Hepatocyte (in vitro differentiated cells): ENCODE data around the gene C7orf25. TPM values are rescaled to one million over a fixed set of nuclear protein-coding genes. Genes with fewer than 3 reads are reported as not detected.
A peak's percentile ranks its signal among the peaks of the same experiment; 100 is the strongest.

Experiments used
- DNase-seq: peaks from one replicate; pipeline ENCODE4 v3.0.0-alpha.2; 2016; ENCODE audit warnings: low spot score
- H2AFZ ChIP-seq: fragments of 200-600 bp; sonication (generic); 2 replicates; pipeline ENCODE4 v1.6.0; 2016; ENCODE audit warnings: antibody characterized with exemption, mild to moderate bottlenecking
- H3K27ac ChIP-seq: fragments of 200-600 bp; sonication (generic); 2 replicates; pipeline ENCODE4 v1.5.1; 2016; ENCODE audit warnings: mild to moderate bottlenecking
- H3K27me3 ChIP-seq: fragments of 200-600 bp; sonication (generic); 2 replicates; pipeline ENCODE4 v1.6.1; 2016
- H3K36me3 ChIP-seq: fragments of 200-600 bp; sonication (generic); replicated peaks from 2 replicates; pipeline ENCODE4 v1.5.1; 2016; ENCODE audit warnings: low read depth; ENCODE audit not compliant: insufficient read depth
- H3K4me1 ChIP-seq: fragments of 200-600 bp; sonication (generic); 2 replicates; pipeline ENCODE4 v1.5.1; 2016; ENCODE audit warnings: mild to moderate bottlenecking, moderate library complexity; ENCODE audit not compliant: insufficient read depth
- H3K4me2 ChIP-seq: fragments of 200-600 bp; sonication (generic); 2 replicates; pipeline ENCODE4 v1.6.0; 2016
- H3K4me3 ChIP-seq: fragments of 200-600 bp; sonication (generic); 2 replicates; pipeline ENCODE4 v1.5.1; 2016; ENCODE audit warnings: mild to moderate bottlenecking
- H3K79me2 ChIP-seq: fragments of 200-600 bp; sonication (generic); 2 replicates; pipeline ENCODE4 v1.6.0; 2017; ENCODE audit warnings: mild to moderate bottlenecking
- H3K9me2 ChIP-seq: fragments of 200-600 bp; sonication (generic); replicated peaks from 2 replicates; pipeline ENCODE4 v1.6.0; 2017; ENCODE audit warnings: mild to moderate bottlenecking; ENCODE audit not compliant: insufficient read depth
- H3K9me3 ChIP-seq: fragments of 200-600 bp; sonication (generic); 2 replicates; pipeline ENCODE4 v1.5.1; 2016; ENCODE audit warnings: low read depth, mild to moderate bottlenecking
- H4K20me1 ChIP-seq: fragments of 200-600 bp; sonication (generic); 2 replicates; pipeline ENCODE4 v1.6.0; 2016; ENCODE audit warnings: mild to moderate bottlenecking; ENCODE audit not compliant: insufficient read depth, poor library complexity, severe bottlenecking
- CTCF ChIP-seq: fragments of 200-600 bp; sonication (generic); IDR thresholded peaks from 2 replicates; pipeline ENCODE4 v1.5.1; 2016; ENCODE audit warnings: antibody characterized with exemption, mild to moderate bottlenecking; ENCODE audit not compliant: poor library complexity
- EZH2 ChIP-seq: fragments of 200-600 bp; sonication (generic); IDR thresholded peaks from 2 replicates; pipeline ENCODE4 v1.6.1; 2016; ENCODE audit warnings: antibody characterized with exemption, mild to moderate bottlenecking, borderline replicate concordance
- EZH2phosphoT487 ChIP-seq: fragments of 200-600 bp; sonication (generic); IDR thresholded peaks from one replicate; pipeline ENCODE4 v1.6.1; 2018; ENCODE audit warnings: antibody characterized with exemption, mild to moderate bottlenecking, low read depth, moderate library complexity; ENCODE audit not compliant: unreplicated experiment, severe bottlenecking
- WGBS: methylation state at CpG from one replicate; pipeline ENCODE4 v1.1.6; 2016; ENCODE audit warnings: low lambda C conversion rate; ENCODE audit errors: missing lambda C conversion rate; 5-methylcytosine and 5-hydroxymethylcytosine counted together
- polyA plus RNA-seq: library from polyadenylated mRNA; unstranded; fragments of >200 nt; fragmentation: Nextera tagmentation; extraction: Ambion mirVana; gene quantifications from 2 replicates; pipeline ENCODE4 v1.2.1, GENCODE V29; 2016
- total RNA-seq: library from RNA; depleted of rRNA; stranded (reverse); fragments of >200 nt; gene quantifications from 2 replicates; pipeline ENCODE4 v1.2.3, GENCODE V29; 2014

The C7orf25 gene
- total and polyA plus RNA-seq, 2 experiments from 2014 or later: 2.4 to 5.9 TPM

DNA sequence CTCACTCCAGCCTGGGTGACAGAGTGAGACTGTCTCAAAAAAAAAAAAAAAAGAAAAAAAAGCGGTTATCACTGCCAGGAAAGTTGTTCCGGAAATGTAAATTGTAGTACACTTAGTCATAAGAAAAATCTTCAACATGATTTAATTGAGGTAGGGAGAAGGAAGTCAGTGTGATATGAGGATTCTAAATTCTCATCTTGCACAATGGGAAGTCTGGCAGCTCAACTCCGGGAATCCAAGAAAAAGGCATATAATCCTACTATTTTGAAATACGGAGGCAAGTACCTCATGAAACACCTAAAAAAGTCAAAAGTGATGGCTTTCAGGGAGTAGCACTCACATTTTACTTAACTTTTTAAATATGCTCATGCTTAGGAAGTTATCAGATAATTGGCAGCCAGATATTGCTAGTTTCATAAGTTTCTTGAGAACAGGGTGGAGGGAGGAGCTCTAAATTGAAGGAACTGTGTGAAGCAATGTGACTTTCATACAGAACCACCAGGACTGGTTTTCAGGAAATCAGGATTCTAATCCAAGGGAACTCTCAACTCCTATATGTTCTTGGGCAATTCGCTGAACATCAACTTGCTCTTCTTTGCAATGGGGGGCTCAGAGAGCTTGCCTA, 2.7 kb upstream of the C7orf25 start:
- Histone ChIP-seq H3K4me3 (no peak overlapping the region), H3K27me3 (no peaks in the 10 kb centered on the region), H3K27ac (peak overlapping the region; percentile 63), H3K79me2 (peaks cover 18% of the 10 kb centered on the region), H3K9me2 (no peaks in the 10 kb centered on the region), H3K9me3 (no peaks in the 10 kb centered on the region), H4K20me1 (no peaks in the 10 kb centered on the region), H3K4me1 (peaks cover 12% of the 10 kb centered on the region), H2AFZ (no peak overlapping the region), H3K4me2 (no peak overlapping the region), H3K36me3 (no peaks in the 10 kb centered on the region)
- peak; percentile 19 for DNase-seq
- 53% methylated on average over 5 of the region's 5 CpGs for WGBS
- TF ChIP-seq CTCF (no peak), EZH2 (no peak), EZH2phosphoT487 (no peak)

DNA sequence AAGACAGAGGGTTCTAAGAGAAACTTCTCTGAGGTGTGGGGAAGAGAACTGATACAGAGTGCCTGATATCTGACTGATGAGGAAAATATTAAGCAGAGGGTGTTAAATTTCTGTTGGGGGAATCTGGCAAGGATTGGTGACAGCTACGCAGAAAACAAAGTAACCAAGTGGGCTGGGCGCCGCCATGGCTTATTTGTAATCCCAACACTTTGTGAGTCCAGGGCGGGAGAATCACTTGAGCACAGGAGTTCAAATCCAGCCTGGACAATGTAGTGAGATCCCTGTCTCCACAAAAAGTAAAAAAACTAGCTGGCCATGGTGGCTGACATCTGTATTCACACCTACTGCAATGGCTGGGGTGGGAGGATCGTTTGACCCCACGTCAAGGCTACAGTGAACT, 2.1 kb upstream of the C7orf25 start:
- Histone ChIP-seq H3K79me2 (peaks cover 18% of the 10 kb centered on the region), H3K27me3 (no peaks in the 10 kb centered on the region), H3K4me3 (no peak overlapping the region), H4K20me1 (no peaks in the 10 kb centered on the region), H3K36me3 (no peaks in the 10 kb centered on the region), H3K27ac (peak overlapping the region; percentile 63), H2AFZ (no peak overlapping the region), H3K4me2 (no peak overlapping the region), H3K4me1 (peaks cover 16% of the 10 kb centered on the region), H3K9me3 (no peaks in the 10 kb centered on the region), H3K9me2 (no peaks in the 10 kb centered on the region)
- WGBS: 82% methylated on average over 6 of the region's 6 CpGs
- no peak for DNase-seq
- TF ChIP-seq CTCF (no peak), EZH2phosphoT487 (no peak), EZH2 (no peak)

DNA sequence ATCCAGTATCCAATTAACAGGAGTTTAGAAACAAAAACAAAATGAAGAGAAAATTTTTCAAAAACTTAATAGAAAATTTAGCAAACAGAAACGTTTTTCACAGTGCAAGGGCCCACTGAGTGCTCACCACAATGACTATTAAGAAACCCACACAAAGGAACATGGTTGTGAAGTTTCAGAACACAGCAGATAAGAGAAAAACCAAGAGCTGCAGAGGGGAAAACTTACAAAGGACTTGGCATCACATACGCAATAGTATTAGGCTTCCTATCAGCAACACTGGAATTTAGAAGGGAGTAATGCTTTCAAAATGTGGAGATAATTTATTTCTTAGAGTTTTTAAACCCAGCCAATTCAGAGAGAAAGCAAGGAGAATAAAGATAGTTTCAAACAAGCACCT, 1.7 kb upstream of the C7orf25 start:
- peak overlapping the region; percentile 63 for H3K27ac ChIP-seq

More for the DNA sequence above, 1.7 kb upstream of the C7orf25 start:
- H4K20me1 ChIP-seq: no peaks in the 10 kb centered on the region
- TF ChIP-seq CTCF: no peak
- no peak for TF ChIP-seq EZH2
- no peak for TF ChIP-seq EZH2phosphoT487
- no peaks in the 10 kb centered on the region for H3K27me3 ChIP-seq
- H3K4me1 ChIP-seq: peaks cover 19% of the 10 kb centered on the region
- no peaks in the 10 kb centered on the region for H3K9me2 ChIP-seq
- no peaks in the 10 kb centered on the region for H3K36me3 ChIP-seq
- DNase-seq: no peak
- peaks cover 20% of the 10 kb centered on the region for H3K79me2 ChIP-seq
- no peaks in the 10 kb centered on the region for H3K9me3 ChIP-seq
- no peak overlapping the region for H2AFZ ChIP-seq
- no peak overlapping the region for H3K4me3 ChIP-seq
- WGBS: 76% methylated on average over 2 of the region's 2 CpGs
- no peak overlapping the region for H3K4me2 ChIP-seq
